GM19239 (cell line): ENCODE measurements around the gene TLCD1.
A peak's percentile ranks its signal among the peaks of the same experiment; 100 is the strongest.

Experiments used
- DNase-seq: peaks from one replicate; pipeline ENCODE4 v3.0.0; 2011; ENCODE audit warnings: low spot score; ENCODE audit not compliant: insufficient read length
- FAIRE-seq: peaks from 2 replicates; lab custom pipeline; 2011; peaks lifted over from hg19 to GRCh38; lab: Jason Lieb, UNC

Gene TLCD1

GRCh38 chr17:28717578-28718332 lies 8.3 kb downstream of the TLCD1 start, which contains the start of gene RAB34:
TSS of gene RAB34 (minus strand) at chr17:28717868. CDS start at chr17:28717266, 602 bp downstream.
- no peak for FAIRE-seq
- no peak for DNase-seq

- no peak for FAIRE-seq
- DNase-seq = no peak
These were observed 9.1 kb downstream of the TLCD1 start for GRCh38 chr17:28716740-28717577.

- DNase-seq = no peak
- no peak for FAIRE-seq
These were observed 10.8 kb downstream of the TLCD1 start for GRCh38 chr17:28715217-28715616.

GRCh38 chr17:28714281-28714680 lies 11.8 kb downstream of the TLCD1 start:
- FAIRE-seq = no peak
- DNase-seq = no peak

GRCh38 chr17:28712705-28713415 lies 13.2 kb downstream of the TLCD1 start:
- no peak for FAIRE-seq
- DNase-seq = no peak

GRCh38 chr17:28712032-28712704 lies 13.9 kb downstream of the TLCD1 start:
- FAIRE-seq (peak; percentile 55), DNase-seq (peak; percentile 62)

GRCh38 chr17:28711723-28712031 lies 14.4 kb downstream of the TLCD1 start, which contains the start of gene PROCA1:
TSS of gene PROCA1 (minus strand) at chr17:28711888. CDS start at chr17:28711660, 228 bp downstream.
- no peak for DNase-seq

GRCh38 chr17:28710861-28711722 lies 14.9 kb downstream of the TLCD1 start:
- DNase-seq (peak; percentile 95), FAIRE-seq (peak; percentile 83)

More at GRCh38 chr17:28711723-28712031, 14.4 kb downstream of the TLCD1 start, which contains the start of gene PROCA1:
- no peak for FAIRE-seq

- no peak for FAIRE-seq
These were observed 18.7 kb downstream of the TLCD1 start for GRCh38 chr17:28707339-28707720.

GRCh38 chr17:28706471-28707338 lies 19.3 kb downstream of the TLCD1 start:
- no peak for DNase-seq
- no peak for FAIRE-seq

More at GRCh38 chr17:28707339-28707720, 18.7 kb downstream of the TLCD1 start:
- DNase-seq = no peak

- no peak for DNase-seq
- FAIRE-seq = no peak
These were observed 20.2 kb downstream of the TLCD1 start for GRCh38 chr17:28705728-28706334.

GRCh38 chr17:28705074-28705659 lies 20.9 kb downstream of the TLCD1 start:
- DNase-seq = no peak
- FAIRE-seq = no peak

- FAIRE-seq (no peak), DNase-seq (no peak)
These were observed 21.7 kb downstream of the TLCD1 start for GRCh38 chr17:28704219-28704858.

- FAIRE-seq = no peak
These were observed 22.3 kb downstream of the TLCD1 start for GRCh38 chr17:28703552-28704218.

GRCh38 chr17:28702752-28703150 lies 23.3 kb downstream of the TLCD1 start:
- FAIRE-seq = no peak
- no peak for DNase-seq

More at GRCh38 chr17:28703552-28704218, 22.3 kb downstream of the TLCD1 start:
- no peak for DNase-seq

GRCh38 chr17:28702026-28702751 lies 23.8 kb downstream of the TLCD1 start:
- DNase-seq (no peak), FAIRE-seq (no peak)
